Hematopoietic multipotent progenitor cell treated with erythropoietin and hydrocortisone succinate and interleukin-3 and kit ligand, for 17 days (in vitro differentiated cells): ENCODE results near the gene OLIG2.

ENCODE experiments used
- DNase-seq: peaks from one replicate; pipeline ENCODE4 v3.0.0-alpha.2; 2015; ENCODE audit warnings: low spot score

OLIG2 gene

DNA sequence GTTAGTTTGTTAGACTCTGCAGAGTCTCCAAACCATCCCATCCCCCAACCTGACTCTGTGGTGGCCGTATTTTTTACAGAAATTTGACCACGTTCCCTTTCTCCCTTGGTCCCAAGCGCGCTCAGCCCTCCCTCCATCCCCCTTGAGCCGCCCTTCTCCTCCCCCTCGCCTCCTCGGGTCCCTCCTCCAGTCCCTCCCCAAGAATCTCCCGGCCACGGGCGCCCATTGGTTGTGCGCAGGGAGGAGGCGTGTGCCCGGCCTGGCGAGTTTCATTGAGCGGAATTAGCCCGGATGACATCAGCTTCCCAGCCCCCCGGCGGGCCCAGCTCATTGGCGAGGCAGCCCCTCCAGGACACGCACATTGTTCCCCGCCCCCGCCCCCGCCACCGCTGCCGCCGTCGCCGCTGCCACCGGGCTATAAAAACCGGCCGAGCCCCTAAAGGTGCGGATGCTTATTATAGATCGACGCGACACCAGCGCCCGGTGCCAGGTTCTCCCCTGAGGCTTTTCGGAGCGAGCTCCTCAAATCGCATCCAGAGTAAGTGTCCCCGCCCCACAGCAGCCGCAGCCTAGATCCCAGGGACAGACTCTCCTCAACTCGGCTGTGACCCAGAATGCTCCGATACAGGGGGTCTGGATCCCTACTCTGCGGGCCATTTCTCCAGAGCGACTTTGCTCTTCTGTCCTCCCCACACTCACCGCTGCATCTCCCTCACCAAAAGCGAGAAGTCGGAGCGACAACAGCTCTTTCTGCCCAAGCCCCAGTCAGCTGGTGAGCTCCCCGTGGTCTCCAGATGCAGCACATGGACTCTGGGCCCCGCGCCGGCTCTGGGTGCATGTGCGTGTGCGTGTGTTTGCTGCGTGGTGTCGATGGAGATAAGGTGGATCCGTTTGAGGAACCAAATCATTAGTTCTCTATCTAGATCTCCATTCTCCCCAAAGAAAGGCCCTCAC is at the start of gene OLIG2:
Gene OLIG2, plus strand, starts transcription at position 447 of the 954 bp plus-strand sequence. CDS start 928 bp downstream, outside the sequence.
- no peak for DNase-seq

DNA sequence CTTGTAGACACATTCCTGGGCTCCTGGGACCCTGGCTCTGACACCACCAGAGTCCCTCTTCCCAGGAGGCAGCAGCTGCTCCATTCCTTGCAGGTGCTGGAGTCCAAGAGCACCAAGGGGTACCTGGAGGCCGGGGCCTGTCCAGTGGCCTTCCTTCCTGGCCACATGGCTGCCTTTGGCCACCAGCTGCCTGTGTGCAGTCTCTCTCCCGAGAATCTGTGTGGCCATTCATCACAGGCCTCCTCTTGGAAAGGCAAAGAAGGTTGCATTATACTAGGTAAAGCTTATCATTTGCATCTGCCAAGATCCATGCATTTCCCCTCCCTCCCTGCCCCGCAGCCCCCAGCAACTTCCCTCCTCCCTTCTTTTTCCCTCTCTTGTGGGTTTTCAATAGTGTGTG is 48.9 kb upstream of the OLIG2 start:
- no peak for DNase-seq

DNA sequence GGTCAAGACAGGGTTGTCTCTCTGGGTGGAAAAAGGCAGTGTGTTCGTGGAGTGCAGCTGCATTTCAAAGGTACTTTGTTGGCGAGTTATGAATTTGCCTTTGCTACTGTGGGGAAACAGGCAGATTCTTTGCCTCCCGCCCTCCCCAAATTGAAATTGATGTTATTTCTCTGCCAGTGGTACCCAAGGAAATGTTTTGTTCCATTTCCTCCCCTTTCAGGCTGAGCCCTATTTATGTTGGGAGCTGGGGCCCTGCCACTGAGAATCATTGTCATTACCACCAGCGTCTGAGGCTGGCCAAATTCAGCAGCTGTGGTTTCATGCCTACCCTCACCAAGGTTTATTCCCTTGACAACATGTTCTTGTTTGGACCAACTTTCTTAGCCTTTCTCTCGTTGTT is 48.5 kb upstream of the OLIG2 start:
- DNase-seq: no peak

DNA sequence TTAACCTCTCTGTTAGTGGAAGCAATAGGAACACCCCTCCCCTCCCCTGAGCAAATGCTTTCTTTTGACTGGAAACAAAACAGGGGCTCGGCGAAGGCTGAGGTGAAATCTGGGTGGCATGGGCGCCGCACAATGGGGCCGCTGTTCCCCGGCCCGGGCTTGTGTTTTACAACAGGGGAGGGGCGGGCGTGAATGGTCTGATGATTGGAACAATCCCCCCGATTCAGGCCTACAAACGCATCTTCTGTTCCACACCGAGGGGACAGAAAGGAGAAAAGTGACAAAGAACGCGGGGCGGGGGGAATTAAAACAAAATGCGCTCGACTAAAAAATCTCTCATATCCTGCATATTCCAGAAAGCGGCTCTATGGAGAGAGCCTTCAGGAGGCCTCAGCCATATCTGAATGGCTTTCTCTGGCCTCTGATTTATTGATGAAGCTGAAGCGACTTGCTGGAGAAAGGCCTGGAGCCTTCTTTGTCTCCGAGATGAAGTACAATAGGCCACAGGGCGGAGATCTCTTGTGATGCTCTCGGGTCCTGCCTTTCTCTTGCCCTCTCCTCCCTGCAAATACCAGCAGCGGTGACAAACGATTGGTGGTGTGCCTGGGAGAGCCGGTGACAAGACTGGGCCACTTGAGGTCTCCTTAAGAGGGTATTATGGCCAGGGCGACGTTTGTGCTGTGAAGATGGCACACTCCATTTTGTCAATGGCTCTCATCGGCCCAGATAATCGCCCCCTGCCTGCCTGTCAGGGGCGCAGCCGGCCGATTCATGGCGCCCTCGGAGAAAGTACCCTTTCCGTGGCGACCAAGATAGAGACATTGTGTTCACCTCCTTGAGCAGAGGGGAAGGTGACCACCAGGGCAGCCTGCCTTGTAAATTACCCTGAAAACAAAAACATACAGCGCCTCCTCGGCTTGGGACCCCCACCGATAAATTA is 47.1 kb upstream of the OLIG2 start:
- no peak for DNase-seq

DNA sequence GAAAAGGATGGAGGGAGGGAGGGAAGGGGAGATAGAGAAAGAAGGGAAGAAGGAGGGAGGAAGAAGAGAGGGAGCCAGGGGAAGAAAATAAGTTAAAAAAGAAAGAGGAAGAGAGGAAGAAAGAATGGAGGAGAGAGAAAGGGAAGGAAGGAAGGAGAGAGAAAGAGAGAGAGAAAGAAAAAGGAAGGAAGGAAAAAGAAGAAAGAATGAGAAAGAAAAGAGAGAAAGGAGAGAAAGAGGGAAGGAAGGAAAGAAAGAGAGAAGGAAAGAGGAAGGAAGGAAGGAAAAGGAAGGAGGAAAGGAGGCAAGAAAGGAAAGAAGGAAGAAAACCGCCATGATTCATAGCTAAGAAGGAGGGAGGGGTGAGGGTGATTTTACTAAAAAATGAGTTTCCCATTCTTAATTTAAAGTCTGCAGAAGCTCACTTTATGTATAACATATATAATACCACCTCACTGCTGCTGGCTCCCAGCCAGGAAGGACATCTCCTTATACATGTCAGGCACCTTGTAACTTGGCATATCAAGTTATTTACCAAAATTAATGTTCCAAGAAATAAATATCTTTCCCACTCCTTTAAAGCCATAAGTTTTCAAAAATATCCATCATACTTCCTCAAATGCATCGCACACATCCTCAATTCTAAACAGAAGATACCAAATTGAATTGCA is 46.0 kb upstream of the OLIG2 start:
- DNase-seq: peak; percentile 23

DNA sequence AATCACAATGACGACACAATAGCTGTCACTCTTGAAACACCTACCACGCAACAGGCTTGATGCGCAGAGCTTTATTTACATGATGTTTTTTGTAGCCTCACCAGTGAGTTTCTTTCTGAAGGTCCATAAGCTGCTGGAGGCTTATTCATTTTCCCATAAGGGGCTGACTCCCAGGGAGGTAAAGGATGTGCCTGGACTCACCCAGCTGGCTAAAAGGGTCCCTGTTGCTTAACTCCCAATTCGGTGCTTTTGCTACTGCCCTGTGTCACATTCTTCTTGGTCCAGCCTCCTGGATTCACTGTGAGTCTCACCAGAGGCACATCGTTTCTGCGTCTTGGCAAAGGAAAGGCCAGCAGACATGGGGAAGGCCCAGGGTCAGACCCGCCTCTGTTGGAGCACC is 44.6 kb upstream of the OLIG2 start:
- no peak for DNase-seq

DNA sequence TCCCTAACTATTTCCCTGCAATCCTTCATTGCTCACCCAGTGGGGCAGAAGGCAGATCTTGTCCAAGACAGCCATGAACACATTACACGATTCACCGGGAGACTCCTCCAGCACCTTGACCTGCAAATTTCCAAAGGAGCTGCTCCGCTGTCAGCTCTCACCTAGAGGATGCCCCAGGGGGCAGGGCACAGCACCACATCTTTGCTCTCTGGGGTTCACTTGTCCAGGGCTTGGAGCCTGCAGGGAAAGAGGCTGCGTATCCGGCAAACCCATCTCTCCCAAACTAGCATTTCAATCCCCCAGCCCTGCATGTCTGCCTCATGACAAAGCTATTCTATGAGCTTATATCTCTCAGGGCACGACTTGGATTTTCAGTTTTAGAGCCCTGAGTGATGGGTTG is 35.1 kb upstream of the OLIG2 start:
- DNase-seq: no peak

DNA sequence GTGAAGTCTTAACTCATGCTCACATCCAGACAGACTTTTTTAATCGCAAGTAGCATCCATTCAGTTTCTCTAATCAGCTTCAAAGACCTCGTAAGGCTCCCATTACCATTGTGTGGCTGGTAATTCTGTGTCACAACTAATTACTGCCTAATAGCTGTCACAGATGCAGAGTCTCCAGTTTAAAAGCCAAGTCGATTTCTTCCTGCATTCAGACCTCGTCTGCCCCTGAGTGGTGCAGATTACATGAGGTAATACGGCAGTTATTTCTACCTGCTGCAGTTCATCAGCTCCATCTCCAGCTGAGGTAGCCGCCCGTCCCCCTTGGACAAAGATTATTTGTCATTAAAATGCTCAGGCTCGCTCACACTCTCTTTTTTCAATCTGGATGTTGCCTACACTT is 34.4 kb upstream of the OLIG2 start:
- no peak for DNase-seq

DNA sequence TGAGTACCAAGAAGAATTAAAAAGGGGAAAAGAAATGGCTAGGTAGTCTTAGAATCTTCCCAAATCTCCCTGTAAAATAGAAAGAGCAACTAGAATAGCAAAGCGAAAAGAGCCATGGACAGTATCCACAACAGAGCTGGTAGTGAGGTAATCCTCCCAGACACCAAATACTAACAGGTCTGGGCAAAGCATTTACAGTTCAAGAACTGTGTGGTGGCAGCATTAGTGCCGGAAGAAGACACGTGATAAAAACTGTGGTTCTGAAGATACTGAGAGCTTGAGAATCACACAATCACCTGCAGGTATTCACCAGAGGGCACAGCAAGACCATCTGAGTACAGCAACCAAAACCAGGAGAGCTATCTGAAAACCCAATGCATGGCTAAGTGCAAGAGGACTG is 31.8 kb upstream of the OLIG2 start:
- DNase-seq: no peak

DNA sequence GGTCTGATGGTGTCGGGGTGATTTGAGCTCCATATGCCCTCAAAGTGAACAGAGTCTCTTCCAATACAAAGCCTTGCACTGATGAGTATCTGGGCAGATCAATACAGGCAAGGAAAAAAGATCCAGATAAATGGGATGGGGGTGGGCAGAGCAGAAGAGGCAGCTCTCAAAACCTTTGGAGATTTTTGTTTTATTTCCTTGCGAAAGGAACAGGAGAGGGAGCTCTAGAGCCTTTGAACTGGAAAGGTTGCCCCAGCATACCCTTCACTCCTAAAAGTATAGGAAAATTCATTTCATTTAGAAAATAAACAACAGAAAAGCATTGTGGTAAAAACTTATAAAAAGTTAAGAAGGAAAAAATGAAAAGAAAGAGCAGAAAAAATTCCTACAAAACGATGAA is 31.4 kb upstream of the OLIG2 start:
- DNase-seq: peak; percentile 28

DNA sequence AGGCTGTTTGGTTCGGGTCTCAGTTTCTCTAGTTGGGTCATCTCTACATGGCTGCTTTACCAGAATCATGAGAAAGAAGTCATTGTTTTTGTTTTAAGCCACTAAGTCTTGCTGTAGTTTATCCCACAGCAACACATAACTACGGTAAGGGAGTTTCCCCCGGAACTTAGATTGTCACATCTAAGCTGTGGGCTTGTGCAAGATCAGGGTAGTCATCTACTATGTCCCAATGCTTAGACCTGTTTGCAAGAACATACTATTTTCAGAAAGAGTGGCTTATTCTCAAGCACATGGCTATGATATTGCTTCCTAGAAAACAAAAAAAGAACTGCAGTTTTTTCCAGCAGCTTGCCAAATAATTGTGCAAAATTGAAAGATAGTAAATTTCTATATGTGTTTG is 18.0 kb upstream of the OLIG2 start:
- no peak for DNase-seq

DNA sequence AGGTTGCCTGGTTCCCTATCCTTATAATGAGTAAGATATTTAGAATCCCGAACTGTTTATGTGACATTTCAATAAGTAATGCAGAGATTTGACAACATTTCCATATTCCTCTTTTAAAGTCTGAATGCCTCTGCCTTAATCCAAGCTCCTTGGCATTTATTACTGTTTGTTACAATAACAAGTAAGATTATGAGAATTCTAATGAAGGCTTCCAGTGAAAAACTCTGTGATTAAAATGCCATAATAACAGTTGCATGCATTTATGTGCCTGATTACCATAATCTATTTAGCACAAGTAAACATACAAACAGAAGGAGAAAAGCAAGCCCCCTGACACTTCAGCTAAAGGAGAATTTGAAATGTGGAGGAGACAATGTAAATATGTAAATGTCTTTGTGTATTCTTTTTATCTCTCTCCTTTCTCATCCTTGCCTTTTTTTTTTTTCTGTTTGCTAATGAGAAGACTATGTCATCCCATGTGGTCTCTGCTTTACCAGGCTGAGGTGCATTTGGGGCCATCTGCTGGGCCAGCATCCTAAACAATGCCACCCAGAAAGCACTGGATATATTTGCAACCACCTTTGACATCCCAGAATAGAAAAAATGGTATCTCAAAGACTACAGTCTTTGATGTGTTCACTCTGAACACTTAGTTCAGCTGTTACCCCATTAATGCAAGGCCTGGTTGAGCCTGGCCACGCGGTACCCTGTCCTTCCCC is 17.2 kb upstream of the OLIG2 start:
- DNase-seq: no peak

DNA sequence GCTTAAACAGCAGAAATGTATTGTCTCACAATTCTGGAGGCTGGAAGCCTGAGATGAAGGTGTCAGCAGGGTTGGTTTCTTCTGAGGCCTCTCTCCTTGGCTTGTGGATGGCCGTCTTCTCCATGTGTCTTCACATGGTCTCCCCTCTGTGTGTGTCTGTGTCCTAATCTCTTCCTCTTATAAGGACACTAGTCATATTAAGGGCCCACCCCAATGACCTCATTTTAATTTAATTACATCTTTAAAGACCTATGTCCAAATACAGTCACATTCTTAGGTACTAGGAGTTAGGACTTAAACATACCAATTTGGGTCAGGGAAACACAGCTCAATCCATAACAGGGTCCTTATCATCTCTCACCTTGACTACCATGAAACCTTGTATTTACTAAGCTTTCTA is 14.8 kb upstream of the OLIG2 start:
- DNase-seq: no peak

DNA sequence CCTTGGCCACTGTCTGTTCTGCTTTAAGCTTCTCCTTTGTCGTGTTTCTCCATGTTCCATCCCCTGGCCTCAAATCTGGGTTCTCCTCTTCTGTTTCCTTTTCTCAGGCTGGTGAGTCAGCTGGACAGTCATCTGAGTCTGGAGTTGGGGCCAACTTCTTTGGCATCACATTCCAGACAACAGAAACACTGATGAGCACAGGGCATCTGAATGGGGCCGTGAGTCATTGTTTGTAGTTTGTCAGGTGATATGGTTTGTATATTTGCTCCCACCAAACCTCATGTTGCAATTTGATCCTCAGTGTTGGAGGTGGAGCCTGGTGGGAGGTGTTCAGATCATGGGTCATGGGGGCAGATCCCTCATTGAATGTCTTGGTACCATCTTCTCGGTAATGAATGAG is 14.3 kb upstream of the OLIG2 start:
- DNase-seq: no peak

DNA sequence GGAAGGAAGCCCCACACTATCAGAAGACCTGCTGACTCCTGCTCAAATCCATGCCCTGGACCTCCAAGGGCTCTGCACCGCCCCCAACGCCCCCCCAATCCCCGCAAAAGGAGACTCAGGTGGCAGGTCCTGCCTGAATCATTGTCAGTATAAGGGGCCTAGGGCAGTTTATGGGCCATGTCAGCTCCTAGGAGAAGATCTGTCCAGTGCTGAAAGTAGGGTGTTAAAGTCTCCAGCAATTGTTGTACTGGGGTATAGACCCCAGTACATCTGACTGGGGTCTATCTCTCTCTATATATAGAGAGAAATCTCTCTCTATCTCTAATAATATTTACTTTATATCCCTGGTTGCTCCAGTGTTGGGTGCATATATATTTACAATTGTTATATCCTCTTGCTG is 12.1 kb upstream of the OLIG2 start:
- no peak for DNase-seq

DNA sequence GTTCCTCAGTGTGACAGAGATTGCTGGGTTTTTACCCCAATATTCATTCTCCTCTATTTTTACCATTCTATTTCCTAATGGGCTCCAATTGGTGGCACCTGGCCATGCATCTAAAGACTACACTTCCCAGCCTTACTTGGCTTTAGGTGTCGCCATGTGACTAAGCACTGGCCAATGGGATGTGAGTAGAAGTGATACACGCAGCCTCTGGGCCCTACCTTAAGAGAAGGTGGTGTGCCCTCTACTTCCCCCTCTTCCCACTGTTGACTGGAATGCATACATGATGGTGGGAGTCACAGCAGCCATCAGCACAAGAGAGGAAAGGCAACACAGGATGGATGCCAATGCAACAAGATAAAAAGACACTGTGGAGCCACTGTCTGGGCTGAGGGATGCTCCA is 11.4 kb upstream of the OLIG2 start:
- DNase-seq: no peak

DNA sequence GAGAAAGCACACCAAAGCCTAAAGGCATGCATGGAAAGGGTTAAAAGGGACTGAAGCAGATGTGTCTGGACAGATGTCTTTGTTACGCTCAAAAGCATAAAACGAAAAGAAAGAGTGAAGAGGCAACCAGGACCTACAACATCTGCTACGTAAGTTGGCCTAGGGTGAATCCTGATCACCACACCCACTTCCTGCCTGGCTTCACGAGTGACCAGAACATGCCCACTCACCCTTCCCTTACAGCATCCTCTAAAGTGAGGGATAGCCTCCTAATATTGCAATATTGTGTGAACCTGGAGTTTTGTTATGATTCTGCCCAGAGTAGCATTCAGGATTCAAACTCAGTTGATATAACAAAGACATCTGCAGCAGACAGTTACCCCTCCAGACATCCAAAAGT is 10.6 kb upstream of the OLIG2 start:
- DNase-seq: no peak

DNA sequence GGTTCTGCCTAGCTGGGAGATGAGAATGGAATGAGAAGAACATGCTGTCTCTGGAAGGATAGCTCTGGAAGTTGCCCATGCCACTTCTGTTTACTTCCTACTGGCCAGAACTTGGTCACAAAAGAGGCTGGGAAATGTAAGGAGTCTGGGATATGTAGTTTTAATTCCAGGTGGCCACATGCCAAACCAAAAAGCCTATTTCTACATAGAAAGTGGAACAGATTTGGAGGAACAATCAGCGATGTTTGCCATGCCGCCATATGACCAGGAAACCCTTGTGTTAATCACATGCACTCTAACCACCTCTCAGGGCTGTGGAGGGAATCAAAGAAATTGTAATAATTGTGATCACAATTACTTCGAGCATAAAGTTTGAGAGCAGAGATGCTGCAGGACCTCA is 10.0 kb upstream of the OLIG2 start:
- DNase-seq: no peak

DNA sequence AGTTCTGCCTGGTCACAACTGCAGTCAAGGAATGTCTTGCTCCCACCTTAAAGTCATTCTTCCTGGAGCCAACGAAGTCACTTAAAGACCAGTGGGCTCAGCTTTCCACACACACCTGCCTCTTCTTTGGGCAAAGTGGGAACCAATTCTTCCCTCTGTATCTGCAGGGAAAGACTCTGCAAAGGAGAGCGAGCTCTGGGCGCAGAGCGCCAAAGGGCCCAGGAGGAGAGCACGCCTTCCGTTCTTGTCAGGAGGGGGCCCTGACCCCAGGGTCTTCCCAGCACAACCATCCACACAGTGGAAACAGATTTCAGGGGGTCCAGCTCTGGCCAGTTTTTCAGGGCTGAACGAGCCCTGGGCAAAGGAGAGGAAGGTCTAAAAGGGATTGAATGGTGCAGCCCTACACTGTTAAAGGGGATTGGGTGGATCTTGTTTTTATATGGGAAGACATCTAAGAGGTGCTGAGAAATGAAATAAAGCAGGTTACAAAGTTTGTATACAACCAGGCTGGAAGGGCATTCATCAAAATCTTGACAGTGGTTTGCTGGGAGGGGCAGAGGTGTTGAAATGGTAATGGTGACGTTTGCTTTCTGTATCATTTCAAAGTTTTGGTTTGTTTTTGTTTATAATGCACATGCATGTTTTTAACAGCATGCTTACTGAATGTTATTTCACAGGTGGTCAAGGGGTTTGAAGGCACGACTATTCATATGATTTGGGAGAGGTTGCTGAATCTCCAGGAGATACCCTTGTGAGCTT is 6.8 kb upstream of the OLIG2 start:
- no peak for DNase-seq

DNA sequence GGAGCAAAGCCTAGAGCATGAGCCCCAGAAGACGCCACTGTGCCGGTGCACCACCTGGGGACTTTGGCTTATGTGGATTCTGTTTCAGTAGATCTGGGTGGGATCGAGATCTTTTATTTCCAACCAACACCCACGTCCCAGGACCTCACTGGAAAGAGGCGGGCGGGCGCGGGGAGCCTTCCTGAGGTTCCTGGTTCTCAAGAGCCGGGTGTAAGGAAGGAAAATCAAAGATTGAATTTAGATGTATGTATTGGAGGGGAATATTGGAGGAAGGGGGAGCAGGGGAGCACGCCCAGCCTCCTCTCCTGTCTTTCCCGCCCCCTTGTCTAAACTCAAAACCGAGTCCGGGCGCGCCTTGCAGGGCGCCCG is 6.2 kb upstream of the OLIG2 start:
- DNase-seq: no peak
